IPS-11a (cell line): Measurements from ENCODE around the gene GLI3.

ENCODE experiments used
- H3K4me3 ChIP-seq: one replicate; pipeline ENCODE4 v1.5.1; 2013; ENCODE audit warnings: low read depth, low read length, control low read depth

Gene GLI3

GRCh38 chr7:42085531-42085930 lies 151.5 kb downstream of the GLI3 start:
- no peak overlapping the region for H3K4me3 ChIP-seq

GRCh38 chr7:42084263-42084662 lies 152.7 kb downstream of the GLI3 start:
- no peak overlapping the region for H3K4me3 ChIP-seq

- H3K4me3 ChIP-seq = no peak overlapping the region
These were observed 153.7 kb downstream of the GLI3 start for GRCh38 chr7:42083284-42083683.

GRCh38 chr7:42082144-42082543 lies 154.9 kb downstream of the GLI3 start:
- H3K4me3 ChIP-seq = no peak overlapping the region

- no peak overlapping the region for H3K4me3 ChIP-seq
These were observed 155.3 kb downstream of the GLI3 start for GRCh38 chr7:42081671-42082070.

- no peak overlapping the region for H3K4me3 ChIP-seq
These were observed 156.0 kb downstream of the GLI3 start for GRCh38 chr7:42080841-42081586.

- H3K4me3 ChIP-seq = no peak overlapping the region
These were observed 159.5 kb downstream of the GLI3 start for GRCh38 chr7:42077271-42078135.

GRCh38 chr7:42076870-42077269 lies 160.1 kb downstream of the GLI3 start:
- H3K4me3 ChIP-seq = no peak overlapping the region

- H3K4me3 ChIP-seq = no peak overlapping the region
These were observed 161.6 kb downstream of the GLI3 start for GRCh38 chr7:42075418-42075817.

GRCh38 chr7:42074076-42074475 lies 162.9 kb downstream of the GLI3 start:
- H3K4me3 ChIP-seq = no peak overlapping the region

- no peak overlapping the region for H3K4me3 ChIP-seq
These were observed 165.4 kb downstream of the GLI3 start for GRCh38 chr7:42071372-42072261.

GRCh38 chr7:42070068-42070467 lies 166.9 kb downstream of the GLI3 start:
- H3K4me3 ChIP-seq = no peak overlapping the region

- no peak overlapping the region for H3K4me3 ChIP-seq
These were observed 167.4 kb downstream of the GLI3 start for GRCh38 chr7:42069590-42069989.

GRCh38 chr7:42068554-42069280 lies 168.3 kb downstream of the GLI3 start:
- H3K4me3 ChIP-seq = no peak overlapping the region

- no peak overlapping the region for H3K4me3 ChIP-seq
These were observed 171.1 kb downstream of the GLI3 start for GRCh38 chr7:42065942-42066341.

GRCh38 chr7:42065015-42065414 lies 172.0 kb downstream of the GLI3 start:
- no peak overlapping the region for H3K4me3 ChIP-seq

GRCh38 chr7:42064534-42064933 lies 172.5 kb downstream of the GLI3 start:
- H3K4me3 ChIP-seq = no peak overlapping the region

GRCh38 chr7:42059275-42059674 lies 177.7 kb downstream of the GLI3 start:
- H3K4me3 ChIP-seq = no peak overlapping the region

GRCh38 chr7:42057331-42057730 lies 179.7 kb downstream of the GLI3 start:
- H3K4me3 ChIP-seq = no peak overlapping the region

GRCh38 chr7:42055171-42055570 lies 181.8 kb downstream of the GLI3 start:
- no peak overlapping the region for H3K4me3 ChIP-seq

- no peak overlapping the region for H3K4me3 ChIP-seq
These were observed 183.2 kb downstream of the GLI3 start for GRCh38 chr7:42053834-42054233.
